ENCODE measurements around the gene THTPA. TPM values are rescaled to one million over a fixed set of nuclear protein-coding genes. Genes with fewer than 3 reads are reported as not detected.

THTPA gene
- total and polyA plus RNA-seq, 2 of the 13 experiments (the other 11 are each of a cell fraction or from before 2014, with no cell fraction given): 7.4 to 8.7 TPM

GRCh38 chr14:23522643-23523198, 33.4 kb upstream of the THTPA start:
- Histone ChIP-seq H3K79me2 (ENCODE audit: insufficient read depth, low read length) (no peaks in the 10 kb centered on the region), H3K36me3 (replicated peaks in 1 of 2; ENCODE audit: control insufficient read depth in 1 of 2, insufficient read depth in 2 of 2, low read length in 2 of 2) (peaks cover 2 to 6% of the 10 kb centered on the region in 2 experiments; a peak in 3 of 5 replicates), H3K9me3 (ENCODE audit: low read length) (no peaks in the 10 kb centered on the region), H3K4me3 (replicated peaks in 1 of 3; ENCODE audit: insufficient read depth in 1 of 3, low read depth in 2 of 3, low read length in 3 of 3) (no peak overlapping the region), H3K4me1 (ENCODE audit: insufficient read depth, low read length) (no peaks in the 10 kb centered on the region), H3K27ac (ENCODE audit: extremely low read length, insufficient read depth, low read length) (no peak overlapping the region), H2AFZ (ENCODE audit: low read length) (no peak overlapping the region), H3K4me2 (ENCODE audit: low read depth, low read length) (no peak overlapping the region), H3K9ac (ENCODE audit: insufficient read depth, low read depth, low read length) (no peak overlapping the region), H4K20me1 (ENCODE audit: insufficient read depth, low read length) (no peaks in the 10 kb centered on the region), H3K27me3 (ENCODE audit: control insufficient read depth in 1 of 2, insufficient read depth in 2 of 2, low read length in 2 of 2) (no peaks in the 10 kb centered on the region)
- POLR2A ChIA-PET: interaction anchor here (1.6 kb wide), 1 partner anchor 201 kb away, joined by 3 read pairs; the partner anchor contains the start of gene PABPN1
- TF ChIP-seq ZNF576 (CRISPR knock-in tag; IDR thresholded peaks at IDR 0.05) (no peak), ZNF883 (CRISPR knock-in tag; IDR thresholded peaks at IDR 0.05; ENCODE audit: not compliant biosample characterization) (peak; percentile 62), BCL3 (CRISPR knock-in tag; IDR thresholded peaks at IDR 0.05) (peak; percentile 40; the same call in 1 of the 2 replicates), ATF7 (IDR thresholded peaks at IDR 0.05) (no peak), ATF7 (CRISPR knock-in tag; IDR thresholded peaks at IDR 0.05) (no peak), TEF (CRISPR knock-in tag; IDR thresholded peaks at IDR 0.05) (no peak), ZNF616 (CRISPR knock-in tag; IDR thresholded peaks at IDR 0.05; ENCODE audit: low read depth) (no peak), ZNF7 (CRISPR knock-in tag; IDR thresholded peaks at IDR 0.05) (no peak), ZNF614 (CRISPR knock-in tag; IDR thresholded peaks at IDR 0.05; ENCODE audit: borderline replicate concordance) (no peak), ZNF337 (CRISPR knock-in tag; IDR thresholded peaks at IDR 0.05; ENCODE audit: borderline replicate concordance, low read depth) (no peak), ZNF12 (CRISPR knock-in tag; IDR thresholded peaks at IDR 0.05) (no peak), RFX5 (IDR thresholded peaks at IDR 0.05; ENCODE audit: low read depth, low read length) (no peak), GMEB2 (CRISPR knock-in tag; IDR thresholded peaks at IDR 0.05; ENCODE audit: low read depth) (no peak), HCFC1 (IDR thresholded peaks at IDR 0.05; ENCODE audit: low read depth, low read length) (no peak), BRD4 (CRISPR knock-in tag; IDR thresholded peaks at IDR 0.05) (no peak), HIC2 (CRISPR knock-in tag; IDR thresholded peaks at IDR 0.05; ENCODE audit: low read depth) (0 out of 2 replicates have a peak, but pooled peaks have one; percentile 33)
- ATAC-seq: 0 out of 3 replicates have a peak, but pooled peaks have one; percentile 2
- no TSS peak for BruUV-seq (replicated peaks)
- in situ Hi-C loops (cut with HindIII; ENCODE audit: extremely low pct_ligation_motif_present, low pct_unique_long_range_greater_than_20kb): no loop called here
- 85% methylated on average over 9 of the region's 9 CpGs for WGBS (ENCODE audit: low lambda C conversion rate)
- intact Hi-C loops (cut with micrococcal nuclease; ENCODE audit: unreplicated experiment): no loop called here
- no peak for FAIRE-seq
- no peak for DNase-seq (ENCODE audit: low spot score)
- CTCF ChIA-PET (ENCODE audit: low intra/inter-chr PET ratio, low total read pairs): no interaction called here

All from HepG2 (cell line).